GM18873 (cell line): ENCODE results near the gene PKD2L2.
"Not testable (repeated sequence)": the region's sequence is repeated elsewhere in the genome, so short reads cannot be mapped to it uniquely, and the experiment has no call there.

Source experiments
- ATAC-seq: cut with Tn5 transposase; IDR thresholded peaks from one replicate; pipeline ENCODE4 v1.9.1; 2021; ENCODE audit warnings: mild to moderate bottlenecking, moderate library complexity, moderate number of reproducible peaks; ENCODE audit not compliant: unreplicated experiment, low FRiP score

PKD2L2 gene

GRCh38 chr5:137888863-137889759 is at the start of gene PKD2L2:
Gene PKD2L2 (plus strand): TSS chr5:137889457. CDS start chr5:137889492, 35 bp downstream.
- ATAC-seq: peak; percentile 75

GRCh38 chr5:137842296-137842695 is 47.0 kb upstream of the PKD2L2 start:
- no peak for ATAC-seq

GRCh38 chr5:137843676-137844299 is 45.5 kb upstream of the PKD2L2 start:
- no peak for ATAC-seq

DNA sequence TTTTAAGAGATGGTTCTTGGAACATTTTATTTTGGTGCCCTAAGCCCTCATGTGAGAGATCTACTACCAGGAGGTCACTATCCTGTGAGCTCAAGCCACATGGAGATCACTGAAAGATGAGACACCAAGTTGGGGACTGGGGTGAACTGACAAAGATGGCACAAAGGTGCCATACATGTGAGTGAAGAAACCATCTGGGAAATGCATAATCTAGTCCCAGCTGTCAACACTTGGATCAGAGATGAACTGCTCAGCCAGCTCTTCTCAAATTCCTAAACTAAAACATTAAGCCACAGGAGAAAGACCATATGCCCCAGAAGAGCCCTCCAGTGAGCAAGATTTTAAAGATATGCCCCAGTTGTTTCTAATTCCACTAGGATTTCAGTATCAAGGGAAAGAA is 43.8 kb upstream of the PKD2L2 start:
- no peak for ATAC-seq

GRCh38 chr5:137847687-137848086 is 41.6 kb upstream of the PKD2L2 start:
- ATAC-seq: no peak

- ATAC-seq: not testable (repeated sequence)
Measured at GRCh38 chr5:137853165-137853564, 36.1 kb upstream of the PKD2L2 start.

GRCh38 chr5:137856201-137856600 is 33.1 kb upstream of the PKD2L2 start:
- no peak for ATAC-seq

- ATAC-seq: peak; percentile 42
Measured at GRCh38 chr5:137856916-137857862, 32.1 kb upstream of the PKD2L2 start.

DNA sequence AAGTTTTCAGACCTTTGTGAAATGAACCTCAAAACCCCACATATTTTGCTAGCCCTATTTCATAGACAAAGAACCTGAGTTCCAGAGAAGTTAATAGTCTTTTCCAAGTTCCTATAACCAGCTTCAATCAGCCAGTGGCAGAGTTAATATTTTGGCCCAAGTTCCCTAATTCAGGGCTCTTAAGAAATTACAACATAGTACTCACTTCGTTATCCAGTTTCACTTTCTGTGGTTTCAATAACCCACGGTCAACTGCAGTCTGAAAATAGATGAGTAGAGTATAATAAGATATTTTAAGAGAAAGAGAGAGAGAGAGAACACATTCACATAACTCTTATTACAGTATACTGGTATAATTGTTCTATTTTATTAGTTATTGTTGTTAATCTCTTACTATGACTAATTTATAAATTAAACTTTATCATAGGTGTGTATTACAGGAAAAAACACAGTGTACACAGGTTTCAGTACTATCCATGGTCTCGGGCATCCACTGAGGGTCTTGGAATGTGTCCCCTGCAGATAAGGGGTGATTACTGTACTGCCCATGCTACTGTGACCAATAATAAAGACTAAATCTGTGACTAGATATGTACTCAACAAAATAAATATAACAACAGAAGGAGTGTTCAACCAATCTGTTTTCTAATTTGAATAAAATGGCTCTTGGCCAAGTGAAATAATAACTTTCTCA is 30.9 kb upstream of the PKD2L2 start:
- peak; percentile 56 for ATAC-seq

GRCh38 chr5:137858954-137859353 is 30.3 kb upstream of the PKD2L2 start:
- no peak for ATAC-seq

DNA sequence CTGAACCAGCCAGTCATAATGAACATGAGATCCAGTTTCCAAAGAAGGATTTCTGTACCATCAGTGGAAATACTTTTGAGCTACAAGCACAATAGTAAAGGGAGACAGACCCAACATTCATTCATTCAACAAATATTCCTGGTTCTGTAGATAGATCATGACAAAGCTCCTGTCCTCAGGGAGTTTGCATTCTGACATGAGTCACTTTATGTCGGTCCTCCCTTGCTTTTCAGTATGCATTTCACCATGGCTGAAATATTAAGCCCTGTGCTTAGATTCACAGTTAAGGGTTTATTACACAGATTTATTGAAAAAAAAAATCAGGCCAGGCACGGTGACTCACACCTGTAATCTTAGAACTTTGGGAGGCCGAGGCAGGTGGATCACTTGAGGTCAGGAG is 27.0 kb upstream of the PKD2L2 start:
- ATAC-seq: no peak

DNA sequence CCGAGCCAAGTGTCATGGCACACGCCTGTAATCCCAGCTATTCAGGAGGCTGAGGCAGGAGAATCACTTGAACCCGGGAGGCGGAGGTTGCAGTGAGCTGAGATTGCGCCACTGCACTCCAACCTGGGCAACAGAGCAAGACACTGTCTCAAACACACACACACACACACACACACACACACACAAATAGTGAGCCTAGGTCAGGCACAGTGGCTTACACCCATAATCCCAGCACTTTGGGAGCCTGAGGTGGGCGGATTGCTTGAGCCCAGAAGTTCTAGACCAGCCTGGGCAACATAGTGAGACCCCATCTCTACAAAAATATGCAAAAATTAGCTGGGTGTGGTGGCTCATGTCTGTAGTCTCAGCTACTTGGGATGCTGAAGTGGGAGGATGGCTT is 25.6 kb upstream of the PKD2L2 start:
- not testable (repeated sequence) for ATAC-seq

GRCh38 chr5:137866541-137867388 is 22.5 kb upstream of the PKD2L2 start:
- ATAC-seq: no peak

DNA sequence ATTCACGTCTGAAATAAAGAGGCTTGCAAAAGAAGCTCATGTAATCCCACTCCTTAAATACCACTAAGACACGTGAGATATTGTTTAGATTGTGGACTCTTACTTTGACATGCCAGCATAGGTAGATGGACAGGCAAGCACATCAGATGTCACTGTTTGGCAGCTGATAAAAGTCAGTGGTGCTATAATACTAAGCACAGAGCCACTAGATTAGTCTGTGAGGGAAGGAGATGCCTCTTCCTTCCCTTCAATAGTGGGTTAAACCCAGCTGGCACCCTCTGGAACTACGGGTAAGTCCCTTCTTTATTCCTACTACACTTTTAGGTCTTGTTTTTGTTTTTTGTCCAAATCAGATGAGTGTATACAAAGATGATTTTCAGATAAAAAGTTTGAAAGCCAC is 21.6 kb upstream of the PKD2L2 start, which contains the start of gene MYOT:
Gene MYOT (plus strand): TSS at position 197 of the 400 bp plus-strand sequence. CDS start 2,792 bp downstream, outside the sequence.
- ATAC-seq: no peak

DNA sequence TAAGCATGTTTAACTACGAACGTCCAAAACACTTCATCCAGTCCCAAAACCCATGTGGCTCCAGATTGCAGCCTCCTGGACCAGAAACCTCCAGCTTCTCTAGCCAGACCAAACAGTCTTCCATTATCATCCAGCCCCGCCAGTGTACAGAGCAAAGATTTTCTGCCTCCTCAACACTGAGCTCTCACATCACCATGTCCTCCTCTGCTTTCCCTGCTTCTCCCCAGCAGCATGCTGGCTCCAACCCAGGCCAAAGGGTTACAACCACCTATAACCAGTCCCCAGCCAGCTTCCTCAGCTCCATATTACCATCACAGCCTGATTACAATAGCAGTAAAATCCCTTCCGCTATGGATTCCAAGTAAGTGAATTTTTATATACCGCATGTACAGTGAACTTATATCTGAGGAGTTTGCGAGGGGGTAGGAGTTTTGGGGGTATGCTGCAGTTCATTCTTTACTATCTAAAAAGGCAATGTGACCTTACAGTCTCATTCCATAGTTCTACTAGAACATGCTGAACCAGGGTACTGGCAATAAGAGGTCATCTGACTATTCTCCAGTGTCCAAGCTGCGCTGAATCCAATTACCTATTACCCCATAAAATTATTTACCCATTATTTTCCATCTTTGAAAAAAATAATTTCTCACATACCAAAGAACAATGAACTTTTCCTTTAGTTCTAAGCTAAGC is 18.5 kb upstream of the PKD2L2 start:
- no peak for ATAC-seq

DNA sequence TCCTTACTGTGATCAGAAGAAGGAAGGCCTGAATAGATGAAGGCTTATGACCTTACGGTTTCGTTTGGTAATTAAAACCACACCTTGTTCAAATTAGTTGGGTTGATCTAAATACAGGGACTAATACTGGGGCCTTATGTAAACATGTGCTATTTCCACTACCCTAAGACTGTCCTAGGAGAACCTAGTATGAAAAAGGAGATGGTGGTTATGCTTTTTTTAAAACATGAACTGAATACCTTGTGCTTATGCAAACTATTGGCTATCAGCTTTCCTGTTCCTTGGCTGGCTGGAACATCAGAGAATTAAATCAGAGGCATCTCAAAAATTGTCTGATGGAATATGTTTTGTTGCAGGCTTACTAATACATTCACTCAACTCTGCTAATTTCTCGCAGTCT is 17.7 kb upstream of the PKD2L2 start:
- no peak for ATAC-seq

DNA sequence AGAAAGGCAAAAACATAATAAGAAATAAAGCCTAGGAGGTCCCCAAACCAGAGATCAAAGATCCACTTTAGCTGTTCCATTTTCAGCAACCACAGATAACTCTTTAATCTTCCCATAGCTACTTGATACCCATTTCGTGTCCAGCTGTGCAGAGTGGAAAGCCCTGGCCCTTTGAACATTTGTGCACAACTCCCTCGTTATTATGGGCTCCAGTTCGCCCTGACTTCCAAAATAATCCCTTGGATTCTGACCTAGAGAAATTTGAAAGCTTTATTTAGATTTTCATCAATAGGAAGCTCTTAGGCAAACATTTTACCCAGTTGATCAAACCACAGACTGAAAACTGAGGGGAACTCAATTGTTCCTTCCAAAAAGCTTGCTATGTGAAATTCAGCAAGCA is 16.8 kb upstream of the PKD2L2 start:
- no peak for ATAC-seq

- no peak for ATAC-seq
Measured at GRCh38 chr5:137876101-137876500, 13.2 kb upstream of the PKD2L2 start.
